ENCODE data around the gene GABBR2. TPM values are rescaled to one million over a fixed set of nuclear protein-coding genes. Genes with fewer than 3 reads are reported as not detected.

Gene GABBR2
- polyA plus RNA-seq, 1 of the 3 experiments (the other 2 are of a cell fraction): not detected

DNA sequence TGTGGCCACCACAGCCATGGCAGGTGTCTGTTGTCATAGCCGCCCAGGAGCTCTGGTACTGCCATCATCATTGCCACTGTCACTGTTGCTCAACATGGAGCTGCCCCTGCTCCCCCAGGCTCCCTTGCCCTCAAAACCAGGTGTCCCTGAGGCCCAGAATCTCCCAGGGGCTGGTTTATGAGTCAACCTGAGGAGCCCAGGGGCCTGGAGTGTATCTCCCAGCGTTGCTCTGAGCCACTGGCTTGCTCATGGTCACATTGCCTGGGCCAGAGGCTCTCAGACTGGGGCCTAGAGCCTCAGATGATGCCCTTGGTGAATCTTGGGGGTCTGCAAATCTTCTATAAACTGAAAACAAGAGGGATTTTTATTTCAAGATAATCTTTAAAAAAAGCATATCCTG lies 428.6 kb downstream of the GABBR2 start:
- peaks cover 0 to 17% of the 10 kb centered on the region in 2 experiments; a peak in 2 of 4 replicates for H3K4me1 ChIP-seq (ENCODE audit: control insufficient read depth in 1 of 2, insufficient read depth in 2 of 2, low read depth in 1 of 2, low read length in 1 of 2)
- H3F3A ChIP-seq (replicated peaks; ENCODE audit: insufficient read depth): no peaks in the 10 kb centered on the region
- no peaks in the 10 kb centered on the region for H3K79me2 ChIP-seq (ENCODE audit: insufficient read depth)
- H2AFZ ChIP-seq (ENCODE audit: low read depth): no peak overlapping the region
- H3K9me3 ChIP-seq: no peaks in the 10 kb centered on the region
- H3K27ac ChIP-seq (ENCODE audit: low read depth in 2 of 2, low read length in 1 of 2): peak overlapping the region in 1 of 2 experiments; percentile 32; a peak in 1 of 4 replicates
- H3K4me2 ChIP-seq: no peak overlapping the region
- H3K27me3 ChIP-seq (ENCODE audit: insufficient read depth): peaks cover 44% of the 10 kb centered on the region; the same call in 1 of the 2 replicates
- WGBS (ENCODE audit: low lambda C conversion rate): 0% methylated on average over 1 of the region's 2 CpGs
- no peak overlapping the region for H3K9ac ChIP-seq
- H3K36me3 ChIP-seq (replicated peaks in 1 of 2; ENCODE audit: control insufficient read depth in 1 of 2, insufficient read depth in 2 of 2, low read length in 1 of 2): no peaks in the 10 kb centered on the region
- POLR2A ChIA-PET: interaction anchor here (0.9 to 1.3 kb wide), 2 partner anchors 24 to 358 kb away, joined by 4 to 5 read pairs; partner anchors contain the start of gene TRMO
- H4K20me1 ChIP-seq (ENCODE audit: insufficient read depth): no peaks in the 10 kb centered on the region
- CTCF ChIA-PET: interaction anchor here (0.9 to 1.6 kb wide), 3 partner anchors 17 to 496 kb away, joined by 3 to 5 read pairs (median 3); partner anchors contain the start of gene TRIM14
- DNase-seq: no peak
- TF ChIP-seq SMC3 (IDR thresholded peaks at IDR 0.05; ENCODE audit: low read depth, low read length) (no peak), EZH2phosphoT487 (IDR thresholded peaks at IDR 0.05; ENCODE audit: borderline replicate concordance, low read depth) (no peak), JUND (IDR thresholded peaks at IDR 0.05) (no peak), POLR2AphosphoS5 (IDR thresholded peaks at IDR 0.05; ENCODE audit: low read depth, low read length) (no peak), SIN3A (IDR thresholded peaks at IDR 0.05; ENCODE audit: borderline replicate concordance, low read depth, low read length) (no peak), CHD2 (IDR thresholded peaks at IDR 0.05; ENCODE audit: low read length, partially characterized antibody) (no peak), RCOR1 (IDR thresholded peaks at IDR 0.05; ENCODE audit: low read length) (no peak), RAD21 (IDR thresholded peaks at IDR 0.05; ENCODE audit: low read length) (no peak), FOXJ3 (CRISPR knock-in tag; IDR thresholded peaks at IDR 0.05) (no peak), GATA2 (CRISPR knock-in tag; IDR thresholded peaks at IDR 0.05) (no peak), FOXM1 (IDR thresholded peaks at IDR 0.05; ENCODE audit: low read depth) (no peak), RXRA (IDR thresholded peaks at IDR 0.05; ENCODE audit: borderline replicate concordance, low read depth) (no peak), TEAD4 (IDR thresholded peaks at IDR 0.05; ENCODE audit: borderline replicate concordance, insufficient read depth) (no peak), RFX5 (IDR thresholded peaks at IDR 0.05; ENCODE audit: low read length) (no peak), MXI1 (IDR thresholded peaks at IDR 0.05; ENCODE audit: low read depth, low read length) (no peak), TAF1 (IDR thresholded peaks at IDR 0.05; ENCODE audit: borderline replicate concordance, low read depth, low read length) (no peak), YY1 (IDR thresholded peaks at IDR 0.05; ENCODE audit: low read depth) (no peak)
- TF ChIP-seq, protein P1, sequence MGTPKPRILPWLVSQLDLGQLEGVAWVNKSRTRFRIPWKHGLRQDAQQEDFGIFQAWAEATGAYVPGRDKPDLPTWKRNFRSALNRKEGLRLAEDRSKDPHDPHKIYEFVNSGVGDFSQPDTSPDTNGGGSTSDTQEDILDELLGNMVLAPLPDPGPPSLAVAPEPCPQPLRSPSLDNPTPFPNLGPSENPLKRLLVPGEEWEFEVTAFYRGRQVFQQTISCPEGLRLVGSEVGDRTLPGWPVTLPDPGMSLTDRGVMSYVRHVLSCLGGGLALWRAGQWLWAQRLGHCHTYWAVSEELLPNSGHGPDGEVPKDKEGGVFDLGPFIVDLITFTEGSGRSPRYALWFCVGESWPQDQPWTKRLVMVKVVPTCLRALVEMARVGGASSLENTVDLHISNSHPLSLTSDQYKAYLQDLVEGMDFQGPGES (IDR thresholded peaks at IDR 0.05; ENCODE audit: low read depth, low read length): no peak
- TF ChIP-seq, protein P2, sequence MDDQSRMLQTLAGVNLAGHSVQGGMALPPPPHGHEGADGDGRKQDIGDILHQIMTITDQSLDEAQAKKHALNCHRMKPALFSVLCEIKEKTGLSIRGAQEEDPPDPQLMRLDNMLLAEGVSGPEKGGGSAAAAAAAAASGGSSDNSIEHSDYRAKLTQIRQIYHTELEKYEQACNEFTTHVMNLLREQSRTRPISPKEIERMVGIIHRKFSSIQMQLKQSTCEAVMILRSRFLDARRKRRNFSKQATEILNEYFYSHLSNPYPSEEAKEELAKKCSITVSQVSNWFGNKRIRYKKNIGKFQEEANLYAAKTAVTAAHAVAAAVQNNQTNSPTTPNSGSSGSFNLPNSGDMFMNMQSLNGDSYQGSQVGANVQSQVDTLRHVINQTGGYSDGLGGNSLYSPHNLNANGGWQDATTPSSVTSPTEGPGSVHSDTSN (IDR thresholded peaks at IDR 0.05): no peak
- TF ChIP-seq, protein P3, sequence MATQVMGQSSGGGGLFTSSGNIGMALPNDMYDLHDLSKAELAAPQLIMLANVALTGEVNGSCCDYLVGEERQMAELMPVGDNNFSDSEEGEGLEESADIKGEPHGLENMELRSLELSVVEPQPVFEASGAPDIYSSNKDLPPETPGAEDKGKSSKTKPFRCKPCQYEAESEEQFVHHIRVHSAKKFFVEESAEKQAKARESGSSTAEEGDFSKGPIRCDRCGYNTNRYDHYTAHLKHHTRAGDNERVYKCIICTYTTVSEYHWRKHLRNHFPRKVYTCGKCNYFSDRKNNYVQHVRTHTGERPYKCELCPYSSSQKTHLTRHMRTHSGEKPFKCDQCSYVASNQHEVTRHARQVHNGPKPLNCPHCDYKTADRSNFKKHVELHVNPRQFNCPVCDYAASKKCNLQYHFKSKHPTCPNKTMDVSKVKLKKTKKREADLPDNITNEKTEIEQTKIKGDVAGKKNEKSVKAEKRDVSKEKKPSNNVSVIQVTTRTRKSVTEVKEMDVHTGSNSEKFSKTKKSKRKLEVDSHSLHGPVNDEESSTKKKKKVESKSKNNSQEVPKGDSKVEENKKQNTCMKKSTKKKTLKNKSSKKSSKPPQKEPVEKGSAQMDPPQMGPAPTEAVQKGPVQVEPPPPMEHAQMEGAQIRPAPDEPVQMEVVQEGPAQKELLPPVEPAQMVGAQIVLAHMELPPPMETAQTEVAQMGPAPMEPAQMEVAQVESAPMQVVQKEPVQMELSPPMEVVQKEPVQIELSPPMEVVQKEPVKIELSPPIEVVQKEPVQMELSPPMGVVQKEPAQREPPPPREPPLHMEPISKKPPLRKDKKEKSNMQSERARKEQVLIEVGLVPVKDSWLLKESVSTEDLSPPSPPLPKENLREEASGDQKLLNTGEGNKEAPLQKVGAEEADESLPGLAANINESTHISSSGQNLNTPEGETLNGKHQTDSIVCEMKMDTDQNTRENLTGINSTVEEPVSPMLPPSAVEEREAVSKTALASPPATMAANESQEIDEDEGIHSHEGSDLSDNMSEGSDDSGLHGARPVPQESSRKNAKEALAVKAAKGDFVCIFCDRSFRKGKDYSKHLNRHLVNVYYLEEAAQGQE (IDR thresholded peaks at IDR 0.05; ENCODE audit: low read depth, low read length): no peak
- H3K9me2 ChIP-seq: no peaks in the 10 kb centered on the region
- H3K4me3 ChIP-seq (ENCODE audit: low read depth in 2 of 2, low read length in 1 of 2): no peak overlapping the region
